ENCODE measurements around the gene TRAPPC12. TPM values are rescaled to one million over a fixed set of nuclear protein-coding genes. Genes with fewer than 3 reads are reported as not detected.

TRAPPC12 gene
- total RNA-seq, 4 donors from 2014 or later = 52.2 to 90.7 (median 77.6) TPM

DNA sequence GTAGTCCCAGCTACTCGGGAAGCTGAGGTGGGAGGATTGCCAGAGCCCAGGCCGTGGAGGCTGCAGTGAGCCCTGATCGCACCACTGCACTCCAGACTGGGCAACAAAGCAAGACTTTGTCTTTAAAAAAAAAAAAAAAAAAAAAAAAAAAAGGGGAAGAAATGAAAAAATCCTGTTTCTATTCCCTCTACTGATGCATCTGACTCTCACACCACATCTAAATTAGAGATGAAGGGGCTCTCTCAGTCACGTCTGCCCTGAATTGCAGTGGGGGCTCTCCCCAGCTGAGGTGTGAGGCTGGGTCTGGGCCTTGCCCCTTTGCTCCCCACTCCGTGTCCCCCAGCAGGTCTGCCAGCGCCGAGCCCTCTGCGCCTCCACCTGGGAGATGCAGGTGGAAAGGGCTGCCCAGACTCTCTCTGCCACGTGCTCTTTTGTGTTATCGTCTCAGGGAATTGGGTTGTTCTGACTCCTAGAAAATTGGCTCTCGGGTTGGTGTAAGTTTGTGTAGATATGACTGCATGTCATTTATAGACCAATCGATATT, 30.2 kb downstream of the TRAPPC12 start:
- Histone ChIP-seq H3K9me3 (no peaks in the 10 kb centered on the region), H3K4me1 (peaks cover 0 to 7% (median 5%) of the 10 kb centered on the region in 3 donors), H3K36me3 (peaks cover 0 to 14% of the 10 kb centered on the region in 2 donors), H3K4me3 (no peak overlapping the region), H3K27ac (no peak overlapping the region), H3K27me3 (no peaks in the 10 kb centered on the region)
- WGBS, 2 donors (ENCODE audit: low coverage in 1 of 2) = 78 to 96% methylated on average over 3 to 4 of the region's 12 CpGs
- ATAC-seq = no peak
- TF ChIP-seq POLR2A (IDR thresholded peaks at IDR 0.05) (no peak), POLR2AphosphoS5 (IDR thresholded peaks at IDR 0.05) (no peak), EP300 (IDR thresholded peaks at IDR 0.05) (no peak)
- TF ChIP-seq, protein P1, sequence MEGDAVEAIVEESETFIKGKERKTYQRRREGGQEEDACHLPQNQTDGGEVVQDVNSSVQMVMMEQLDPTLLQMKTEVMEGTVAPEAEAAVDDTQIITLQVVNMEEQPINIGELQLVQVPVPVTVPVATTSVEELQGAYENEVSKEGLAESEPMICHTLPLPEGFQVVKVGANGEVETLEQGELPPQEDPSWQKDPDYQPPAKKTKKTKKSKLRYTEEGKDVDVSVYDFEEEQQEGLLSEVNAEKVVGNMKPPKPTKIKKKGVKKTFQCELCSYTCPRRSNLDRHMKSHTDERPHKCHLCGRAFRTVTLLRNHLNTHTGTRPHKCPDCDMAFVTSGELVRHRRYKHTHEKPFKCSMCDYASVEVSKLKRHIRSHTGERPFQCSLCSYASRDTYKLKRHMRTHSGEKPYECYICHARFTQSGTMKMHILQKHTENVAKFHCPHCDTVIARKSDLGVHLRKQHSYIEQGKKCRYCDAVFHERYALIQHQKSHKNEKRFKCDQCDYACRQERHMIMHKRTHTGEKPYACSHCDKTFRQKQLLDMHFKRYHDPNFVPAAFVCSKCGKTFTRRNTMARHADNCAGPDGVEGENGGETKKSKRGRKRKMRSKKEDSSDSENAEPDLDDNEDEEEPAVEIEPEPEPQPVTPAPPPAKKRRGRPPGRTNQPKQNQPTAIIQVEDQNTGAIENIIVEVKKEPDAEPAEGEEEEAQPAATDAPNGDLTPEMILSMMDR (IDR thresholded peaks at IDR 0.05) = no peak

DNA sequence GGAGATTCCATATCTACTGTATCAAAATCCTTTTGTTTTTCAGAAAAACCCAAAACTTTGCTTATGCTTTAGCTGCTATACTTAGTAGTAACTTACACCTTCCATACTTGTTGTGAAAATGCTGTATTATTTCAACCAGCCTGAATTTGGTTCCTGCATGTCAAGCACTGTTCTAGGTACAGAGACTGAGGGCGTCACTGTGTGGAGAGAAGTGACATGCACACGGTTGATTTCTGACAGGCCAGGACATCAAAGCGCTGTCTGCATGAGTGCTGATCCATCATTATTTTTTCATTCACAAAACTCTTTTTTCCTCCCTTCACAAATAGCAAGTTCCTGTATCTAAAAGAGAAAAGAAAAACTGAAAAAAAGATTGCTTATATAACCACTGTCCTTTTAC, 31.6 kb downstream of the TRAPPC12 start:
- Histone ChIP-seq H3K27me3 (no peaks in the 10 kb centered on the region), H3K9me3 (no peaks in the 10 kb centered on the region), H3K4me1 (peaks cover 0 to 5% (median 0%) of the 10 kb centered on the region in 3 donors), H3K27ac (no peak overlapping the region), H3K36me3 (peaks cover 0 to 26% of the 10 kb centered on the region in 2 donors), H3K4me3 (no peak overlapping the region)
- ATAC-seq = no peak
- WGBS, 2 donors (ENCODE audit: low coverage in 1 of 2) = 88 to 92% methylated on average over 3 of the region's 3 CpGs
- TF ChIP-seq, protein P1 (IDR thresholded peaks at IDR 0.05) = no peak
- TF ChIP-seq EP300 (IDR thresholded peaks at IDR 0.05) = no peak
- TF ChIP-seq POLR2AphosphoS5 (IDR thresholded peaks at IDR 0.05) = no peak
- no peak for TF ChIP-seq POLR2A (IDR thresholded peaks at IDR 0.05)

DNA sequence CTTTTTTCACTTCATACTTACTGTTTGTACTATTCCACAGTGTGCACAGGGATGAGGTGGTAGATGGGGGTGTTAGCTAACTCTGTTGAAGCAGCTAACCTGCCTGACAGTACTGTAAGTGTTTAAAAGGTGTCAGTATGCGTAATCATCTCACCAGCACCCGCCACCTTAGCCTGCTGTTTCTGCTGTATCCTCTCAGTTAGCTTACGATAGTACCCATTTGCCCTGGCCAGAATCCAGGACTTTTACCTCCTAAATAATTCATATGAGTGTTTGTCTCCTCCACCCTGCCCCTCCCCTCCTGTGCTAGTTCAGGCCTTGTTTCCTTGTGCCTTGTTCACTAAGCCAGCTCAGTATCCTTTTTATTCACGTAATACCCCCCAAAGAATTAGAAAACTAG, 34.2 kb downstream of the TRAPPC12 start:
- TF ChIP-seq EP300 (IDR thresholded peaks at IDR 0.05) (no peak), POLR2AphosphoS5 (IDR thresholded peaks at IDR 0.05) (no peak), POLR2A (IDR thresholded peaks at IDR 0.05) (no peak)
- TF ChIP-seq, protein P1 (IDR thresholded peaks at IDR 0.05) = no peak
- H3K36me3 ChIP-seq = peaks cover 0 to 35% of the 10 kb centered on the region in 2 donors
- H3K9me3 ChIP-seq = no peaks in the 10 kb centered on the region
- no peak for ATAC-seq
- no peak overlapping the region for H3K4me3 ChIP-seq
- H3K27ac ChIP-seq = no peak overlapping the region
- H3K4me1 ChIP-seq = no peaks in the 10 kb centered on the region
- WGBS, 2 donors (ENCODE audit: low coverage in 1 of 2) = 80 to 87% methylated on average over 4 of the region's 4 CpGs
- H3K27me3 ChIP-seq = no peaks in the 10 kb centered on the region

DNA sequence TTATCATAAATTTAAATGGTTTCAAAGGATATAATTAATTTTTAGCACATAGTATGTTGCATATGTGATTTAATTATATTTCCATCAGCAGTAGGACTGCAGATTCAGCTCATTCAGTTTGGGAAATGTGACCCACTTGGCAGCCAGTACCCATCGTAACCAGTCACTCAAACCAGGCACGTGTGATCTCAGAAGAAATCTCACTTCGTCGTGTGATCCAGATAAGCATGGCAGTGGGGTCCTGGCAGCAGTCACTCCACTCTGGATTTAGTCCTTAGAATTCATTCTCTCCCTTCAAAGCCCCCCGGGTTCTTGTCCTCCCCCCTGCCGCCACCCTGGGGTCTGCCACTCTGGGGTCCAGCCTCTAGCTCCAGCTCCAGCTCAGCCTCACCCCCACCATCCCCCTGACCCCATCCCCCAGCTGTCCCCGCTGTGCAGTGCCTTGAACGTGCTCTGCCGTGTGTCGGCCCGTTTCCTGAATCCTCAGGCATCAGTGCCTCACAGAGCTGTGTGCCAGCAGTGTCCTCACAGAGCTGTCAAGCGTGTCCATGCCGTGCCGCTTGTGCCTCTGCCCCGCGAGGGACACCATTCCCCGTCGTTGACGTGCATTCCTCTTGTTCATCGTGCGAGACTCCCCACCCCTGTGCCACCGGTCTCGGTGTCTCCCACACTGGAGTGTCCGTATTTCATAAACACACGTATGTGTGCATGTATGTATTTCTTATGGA, 34.8 kb downstream of the TRAPPC12 start:
- H3K4me1 ChIP-seq = no peaks in the 10 kb centered on the region
- H3K36me3 ChIP-seq = peaks cover 0 to 40% of the 10 kb centered on the region in 2 donors
- TF ChIP-seq, protein P1 (IDR thresholded peaks at IDR 0.05) = no peak
- TF ChIP-seq POLR2A (IDR thresholded peaks at IDR 0.05) (no peak), EP300 (IDR thresholded peaks at IDR 0.05) (no peak), POLR2AphosphoS5 (IDR thresholded peaks at IDR 0.05) (no peak)
- ATAC-seq = no peak
- no peaks in the 10 kb centered on the region for H3K27me3 ChIP-seq
- H3K4me3 ChIP-seq = no peak overlapping the region
- 71 to 90% methylated on average over 4 to 20 of the region's 25 CpGs for WGBS, 2 donors (ENCODE audit: low coverage in 1 of 2)
- no peak overlapping the region for H3K27ac ChIP-seq
- H3K9me3 ChIP-seq = no peaks in the 10 kb centered on the region

Data from gastroesophageal sphincter (tissue), 4 donors.